IPS-18c (cell line): ENCODE results near the gene TAB2.
"Not testable (repeated sequence)": the region's sequence is repeated elsewhere in the genome, so short reads cannot be mapped to it uniquely, and the experiment has no call there.

ENCODE experiments used
- H3K4me3 ChIP-seq: 2 replicates; pipeline ENCODE4 v1.7.0; 2013; ENCODE audit warnings: low read depth, mild to moderate bottlenecking, low read length, moderate library complexity; ENCODE audit not compliant: insufficient read depth
- H3K9me3 ChIP-seq: one replicate; pipeline ENCODE4 v1.6.1; 2013; ENCODE audit warnings: mild to moderate bottlenecking, low read length, moderate library complexity; ENCODE audit not compliant: control insufficient read depth, insufficient read depth

The TAB2 gene

GRCh38 chr6:149347067-149347466 lies 29.6 kb downstream of the TAB2 start:
- no peaks in the 10 kb centered on the region for H3K9me3 ChIP-seq
- H3K4me3 ChIP-seq: no peak overlapping the region

- not testable (repeated sequence) for H3K4me3 ChIP-seq, H3K9me3 ChIP-seq
Observed at GRCh38 chr6:149349279-149349678, 31.8 kb downstream of the TAB2 start.

GRCh38 chr6:149354009-149354408 lies 36.5 kb downstream of the TAB2 start:
- H3K9me3 ChIP-seq: no peaks in the 10 kb centered on the region
- H3K4me3 ChIP-seq: no peak overlapping the region

- H3K4me3 ChIP-seq: no peak overlapping the region
Observed at GRCh38 chr6:149356081-149356750, 38.7 kb downstream of the TAB2 start.

GRCh38 chr6:149357726-149358538 lies 40.4 kb downstream of the TAB2 start:
- Histone ChIP-seq H3K4me3 (no peak overlapping the region), H3K9me3 (no peaks in the 10 kb centered on the region)

More at GRCh38 chr6:149356081-149356750, 38.7 kb downstream of the TAB2 start:
- no peaks in the 10 kb centered on the region for H3K9me3 ChIP-seq

- H3K4me3 ChIP-seq: no peak overlapping the region
- H3K9me3 ChIP-seq: no peaks in the 10 kb centered on the region
Observed at GRCh38 chr6:149359440-149359839, 41.9 kb downstream of the TAB2 start.

- H3K4me3 ChIP-seq: no peak overlapping the region
- no peaks in the 10 kb centered on the region for H3K9me3 ChIP-seq
Observed at GRCh38 chr6:149360536-149360935, 43.0 kb downstream of the TAB2 start.

- no peak overlapping the region for H3K4me3 ChIP-seq
- H3K9me3 ChIP-seq: no peaks in the 10 kb centered on the region
Observed at GRCh38 chr6:149362289-149362688, 44.8 kb downstream of the TAB2 start.

- Histone ChIP-seq H3K4me3 (no peak overlapping the region), H3K9me3 (no peaks in the 10 kb centered on the region)
Observed at GRCh38 chr6:149363154-149363553, 45.6 kb downstream of the TAB2 start.

- H3K9me3 ChIP-seq: no peaks in the 10 kb centered on the region
- no peak overlapping the region for H3K4me3 ChIP-seq
Observed at GRCh38 chr6:149364557-149364956, 47.0 kb downstream of the TAB2 start.

- H3K9me3 ChIP-seq: no peaks in the 10 kb centered on the region
- no peak overlapping the region for H3K4me3 ChIP-seq
Observed at GRCh38 chr6:149365197-149365596, 47.7 kb downstream of the TAB2 start.

- H3K9me3 ChIP-seq: no peaks in the 10 kb centered on the region
- H3K4me3 ChIP-seq: no peak overlapping the region
Observed at GRCh38 chr6:149366267-149366921, 48.9 kb downstream of the TAB2 start.

- Histone ChIP-seq H3K9me3 (no peaks in the 10 kb centered on the region), H3K4me3 (no peak overlapping the region)
Observed at GRCh38 chr6:149368065-149368464, 50.6 kb downstream of the TAB2 start.

- Histone ChIP-seq H3K4me3 (no peak overlapping the region), H3K9me3 (no peaks in the 10 kb centered on the region)
Observed at GRCh38 chr6:149371154-149371553, 53.6 kb downstream of the TAB2 start.

- H3K4me3 ChIP-seq: no peak overlapping the region
- no peaks in the 10 kb centered on the region for H3K9me3 ChIP-seq
Observed at GRCh38 chr6:149372062-149372461, 54.5 kb downstream of the TAB2 start.

- Histone ChIP-seq H3K4me3 (no peak overlapping the region), H3K9me3 (no peaks in the 10 kb centered on the region)
Observed at GRCh38 chr6:149373511-149373910, 56.0 kb downstream of the TAB2 start.

- no peaks in the 10 kb centered on the region for H3K9me3 ChIP-seq
- no peak overlapping the region for H3K4me3 ChIP-seq
Observed at GRCh38 chr6:149379977-149380376, 62.5 kb downstream of the TAB2 start.

GRCh38 chr6:149380523-149380922 lies 63.0 kb downstream of the TAB2 start:
- no peak overlapping the region for H3K4me3 ChIP-seq
- no peaks in the 10 kb centered on the region for H3K9me3 ChIP-seq
